CD4-positive, alpha-beta T cell treated with Interferon gamma for 1 hour (primary cell): ENCODE measurements around the gene CLIC5.
A peak's percentile ranks its signal among the peaks of the same experiment; 100 is the strongest.
"Not testable (repeated sequence)": the region's sequence is repeated elsewhere in the genome, so short reads cannot be mapped to it uniquely, and the experiment has no call there.

Source experiments
- DNase-seq: peaks from one replicate; pipeline ENCODE4 v3.0.0-alpha.2; 2020

CLIC5 gene

DNA sequence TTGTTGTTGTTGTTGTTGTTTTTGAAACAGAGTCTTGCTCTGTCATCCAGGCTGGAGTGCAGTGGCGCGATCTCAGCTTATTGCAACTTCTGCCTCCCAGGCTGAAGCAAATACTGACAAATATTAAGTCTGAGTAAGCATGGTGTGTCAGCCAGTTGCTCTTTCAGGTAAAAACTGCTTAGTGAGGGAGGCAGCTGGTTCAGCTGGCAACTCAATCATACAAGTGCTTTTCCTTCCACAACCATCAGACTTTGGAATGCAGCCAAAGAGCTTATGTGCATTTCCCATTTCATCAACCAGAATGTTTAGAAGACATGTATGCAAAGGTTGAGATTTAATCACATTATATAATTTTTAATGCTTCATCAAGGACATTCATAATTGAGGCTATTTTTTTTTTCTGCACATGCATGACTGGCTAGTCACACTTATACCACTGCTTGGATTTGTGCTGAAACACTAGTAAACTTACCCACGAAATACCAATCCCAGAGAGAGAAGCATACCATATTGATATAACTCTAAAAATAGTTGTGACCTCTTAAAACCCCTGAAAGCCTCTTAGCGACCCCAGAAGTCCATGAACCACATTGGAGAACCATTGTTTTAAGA is 56.0 kb downstream of the CLIC5 start:
- DNase-seq, result no peak

- DNase-seq, result no peak
Measured at GRCh38 chr6:45956663-45957062, 59.0 kb downstream of the CLIC5 start.

- DNase-seq, result no peak
Measured at GRCh38 chr6:45956176-45956575, 59.5 kb downstream of the CLIC5 start.

DNA sequence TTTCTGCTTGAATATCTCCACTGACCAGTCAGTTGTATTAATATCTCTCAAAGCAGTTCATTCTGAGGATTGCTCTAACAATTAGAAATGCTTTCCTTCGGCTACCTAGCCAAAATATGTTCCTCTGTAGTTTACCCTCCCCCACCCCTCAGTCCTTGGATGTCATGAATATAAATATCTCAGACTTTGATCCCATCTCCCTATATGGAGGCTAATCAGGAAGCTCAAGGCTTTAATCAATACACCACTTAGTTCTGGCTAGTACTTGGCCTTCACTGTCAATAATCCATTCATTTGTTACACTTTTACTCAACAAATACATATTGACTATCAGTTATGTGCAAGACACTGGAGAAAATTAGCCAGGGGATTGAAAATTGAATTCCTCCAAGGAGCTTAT is 60.1 kb downstream of the CLIC5 start:
- no peak for DNase-seq

GRCh38 chr6:45952546-45952945 is 63.1 kb downstream of the CLIC5 start:
- no peak for DNase-seq

GRCh38 chr6:45952168-45952529 is 63.5 kb downstream of the CLIC5 start:
- DNase-seq, result no peak

- DNase-seq, result no peak
Measured at GRCh38 chr6:45951321-45952167, 64.1 kb downstream of the CLIC5 start.

GRCh38 chr6:45949256-45949655 is 66.4 kb downstream of the CLIC5 start:
- DNase-seq, result no peak

DNA sequence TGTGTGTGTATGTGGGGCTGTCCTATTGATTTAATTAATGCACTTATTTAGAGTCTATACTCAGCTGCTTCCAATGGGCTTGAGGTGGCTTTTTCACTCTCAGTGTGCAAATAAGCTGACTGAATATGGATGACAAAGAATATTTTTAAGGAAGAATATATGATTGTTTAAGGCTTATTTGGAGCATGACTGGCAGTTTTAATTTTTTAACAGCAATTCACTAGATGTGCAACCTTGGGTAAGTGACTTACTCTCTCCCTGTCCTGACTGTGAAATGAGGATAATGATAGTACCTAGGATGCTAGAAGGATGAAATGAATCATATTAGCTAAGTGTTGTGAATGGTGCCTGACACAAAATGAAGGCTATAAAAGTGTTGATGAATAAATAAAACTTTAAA is 67.9 kb downstream of the CLIC5 start:
- no peak for DNase-seq

- DNase-seq, result no peak
Measured at GRCh38 chr6:45946887-45947286, 68.8 kb downstream of the CLIC5 start.

GRCh38 chr6:45946352-45946751 is 69.3 kb downstream of the CLIC5 start:
- DNase-seq, result no peak

- no peak for DNase-seq
Measured at GRCh38 chr6:45942953-45943352, 72.7 kb downstream of the CLIC5 start.

GRCh38 chr6:45933855-45934254 is 81.8 kb downstream of the CLIC5 start:
- no peak for DNase-seq

DNA sequence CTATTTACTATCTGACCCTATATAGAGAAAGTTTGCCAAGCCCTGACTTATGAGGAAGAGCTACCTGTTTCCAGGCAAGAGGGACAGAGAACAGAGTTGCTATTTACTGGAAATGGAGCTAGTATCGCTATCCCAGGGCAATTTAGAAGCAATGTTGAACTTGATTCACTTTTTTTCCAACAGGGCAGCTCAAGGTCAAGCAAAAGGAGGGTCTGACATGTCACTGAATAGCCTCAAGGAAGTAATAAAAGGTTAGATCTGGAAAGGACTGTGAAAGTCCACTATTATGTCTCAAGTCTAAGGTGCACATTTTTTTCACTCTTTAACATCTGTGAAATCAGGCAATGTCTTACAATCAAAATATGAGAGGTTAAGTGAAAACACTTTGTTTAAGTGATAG is 84.4 kb downstream of the CLIC5 start:
- DNase-seq, result no peak

- DNase-seq, result peak; percentile 38
Measured at GRCh38 chr6:45930420-45931040, 85.1 kb downstream of the CLIC5 start.

DNA sequence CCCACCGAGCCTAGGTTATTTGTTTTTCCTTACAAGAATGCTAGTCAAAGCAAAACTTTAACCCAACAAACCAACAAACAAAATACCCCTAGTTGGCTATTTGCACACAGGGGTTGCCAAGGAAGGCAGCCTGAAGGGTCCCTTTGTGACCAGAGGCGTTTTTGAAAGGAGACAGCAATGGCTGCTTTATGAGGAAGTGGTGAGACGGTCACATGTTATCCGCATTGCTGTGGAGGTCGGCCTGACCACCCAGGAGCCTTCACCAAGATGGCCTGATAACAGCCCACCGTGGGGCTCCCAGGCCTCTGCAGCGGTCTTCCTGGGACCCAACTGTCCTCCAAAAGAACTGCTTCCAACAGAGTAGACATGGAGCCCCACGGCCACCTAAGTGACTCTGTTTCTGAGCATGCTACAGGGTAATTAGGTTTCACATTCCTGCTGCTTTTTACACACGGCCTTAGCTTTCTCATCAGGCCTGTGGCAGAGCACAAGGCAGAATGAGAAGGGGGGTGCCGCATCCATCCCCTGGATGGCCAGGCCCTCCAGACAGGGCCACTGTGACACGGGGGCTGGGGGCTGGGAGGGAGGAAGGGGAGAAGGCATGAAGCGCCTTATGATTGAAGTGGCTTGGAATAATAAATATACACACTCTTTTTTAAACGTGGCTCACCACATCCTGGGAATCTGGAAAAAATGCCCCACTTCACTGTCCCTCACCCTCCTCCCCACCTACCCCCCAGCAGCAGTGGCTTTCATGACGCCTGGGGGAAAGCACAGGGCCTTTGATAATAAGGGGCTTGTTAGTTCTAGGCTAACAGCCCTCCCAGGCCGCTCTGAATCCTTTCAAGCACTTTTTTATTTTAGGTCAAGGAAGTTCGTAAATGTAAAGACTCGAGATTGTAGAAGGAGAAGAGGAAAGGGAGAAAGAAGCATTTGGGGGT is 86.0 kb downstream of the CLIC5 start:
- no peak for DNase-seq

GRCh38 chr6:45928721-45929305 is 86.8 kb downstream of the CLIC5 start:
- DNase-seq, result no peak

DNA sequence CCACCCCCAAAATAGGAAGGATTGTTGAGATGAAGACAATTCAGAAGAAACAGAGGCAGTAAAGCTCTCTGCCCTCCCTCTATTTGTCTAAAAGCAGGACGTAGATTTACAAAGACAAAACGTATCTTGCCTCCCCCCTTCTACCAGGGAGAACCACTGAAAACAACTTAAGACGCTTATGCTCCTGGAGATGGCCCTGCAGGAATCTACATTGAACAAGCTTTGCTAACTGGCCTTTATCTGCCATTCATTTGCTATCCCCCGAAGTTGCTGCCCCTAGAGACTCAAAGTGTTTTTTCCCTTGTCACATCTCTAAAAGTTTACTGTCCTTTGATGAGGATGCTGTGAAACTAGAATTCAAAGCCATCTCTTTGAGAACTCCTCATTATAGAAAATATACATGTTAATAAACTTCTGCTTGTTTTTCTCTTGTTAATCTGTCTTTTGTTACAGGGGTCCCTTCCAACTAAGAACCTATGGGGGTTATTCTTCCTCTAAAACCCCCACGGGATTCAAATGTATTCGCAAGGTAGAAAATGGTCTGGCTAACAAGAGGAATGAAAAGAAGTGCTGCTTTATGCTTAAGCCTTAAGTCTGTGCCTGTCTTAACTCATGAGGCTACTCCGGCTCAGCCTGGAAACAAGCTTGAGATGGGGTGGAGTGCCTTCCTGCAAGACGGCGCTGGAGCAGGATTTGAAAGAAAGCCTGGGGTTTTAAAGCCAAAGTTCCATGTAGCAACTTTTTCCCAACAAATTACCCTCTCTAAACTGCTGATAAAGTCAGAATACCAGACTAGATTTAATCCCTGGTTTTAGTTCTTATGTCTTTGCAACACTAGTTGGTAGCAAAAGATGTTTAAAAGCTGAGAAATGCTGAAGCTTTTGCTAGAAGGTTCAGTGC is 88.0 kb downstream of the CLIC5 start:
- DNase-seq, result no peak

DNA sequence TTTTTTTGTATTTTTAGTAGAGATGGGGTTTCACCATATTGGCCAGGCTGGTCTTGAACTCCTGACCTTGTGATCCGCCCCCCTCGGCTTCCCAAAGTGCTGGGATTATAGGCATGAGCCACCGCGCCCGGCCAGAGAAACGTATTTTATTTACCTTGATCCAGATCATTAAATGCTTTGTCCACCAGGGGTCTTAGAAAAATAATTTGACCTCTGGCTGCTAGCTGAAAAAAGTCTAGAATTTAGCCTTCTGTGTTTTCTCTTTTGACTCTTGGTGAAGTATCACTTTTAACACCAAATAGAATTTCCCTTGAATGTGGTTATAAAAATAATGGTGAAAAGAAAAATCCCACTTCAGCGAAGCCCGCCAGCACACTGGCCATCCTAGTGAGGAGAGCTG is 89.2 kb downstream of the CLIC5 start:
- DNase-seq, result not testable (repeated sequence)

- DNase-seq, result no peak
Measured at GRCh38 chr6:45924763-45925342, 90.8 kb downstream of the CLIC5 start.

DNA sequence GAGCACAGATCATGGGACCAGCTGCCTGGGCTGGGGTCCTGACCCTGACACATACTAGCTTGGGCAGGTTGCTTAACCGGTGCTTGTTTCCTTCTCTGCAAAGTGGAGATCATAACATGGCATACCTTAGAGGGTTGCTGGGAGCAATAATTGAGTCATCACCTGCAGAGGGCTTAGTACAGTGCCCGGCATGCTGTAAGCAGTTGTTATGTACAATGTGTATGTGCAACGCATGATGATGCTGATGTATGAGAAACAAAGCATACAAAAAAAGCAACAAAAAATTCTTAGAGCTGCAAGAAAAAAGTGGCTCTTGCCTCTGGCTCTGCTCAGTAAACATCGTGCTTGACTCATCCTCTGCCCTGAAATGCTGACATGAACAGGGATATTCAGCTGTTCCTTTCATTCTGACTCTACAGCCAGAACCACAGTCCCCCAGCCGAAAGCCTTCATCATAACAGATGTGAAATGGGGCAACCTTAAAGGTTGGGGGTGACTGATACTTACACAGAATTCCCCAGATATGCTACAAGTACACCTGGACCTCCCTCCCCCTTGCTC is 91.7 kb downstream of the CLIC5 start:
- no peak for DNase-seq
